Upper lobe of left lung (tissue), 4 donors: ENCODE measurements around the gene C2orf72.

Source experiments
- EP300 ChIP-seq, 4 donors: sonication (generic); formaldehyde crosslinking; IDR thresholded peaks; one replicate each; pipeline ENCODE4 v1.5.1; 2017; ENCODE audit warnings: antibody characterized with exemption in 4 of 4, control low read depth in 2 of 4
- POLR2A ChIP-seq, 4 donors: fragments of 450-650 bp; IDR thresholded peaks; one replicate each; pipeline ENCODE4 v1.5.1; 2016 to 2017; ENCODE audit warnings: antibody characterized with exemption in 4 of 4, mild to moderate bottlenecking in 2 of 4
- POLR2AphosphoS5 ChIP-seq, 2 donors: sonication (generic); formaldehyde crosslinking; IDR thresholded peaks; one replicate each; pipeline ENCODE4 v1.5.1; 2017; ENCODE audit warnings: antibody characterized with exemption in 2 of 2
- TF ChIP-seq, protein P1 (sequence below), 6 experiments: fragments of 450-650 bp in 4 of 6; fragments of 200-600 bp in 2 of 6; sonication (generic) in 2 of 6; IDR thresholded peaks; one replicate each; pipeline ENCODE4 v1.5.1; 2016 to 2019; ENCODE audit warnings: antibody characterized with exemption in 6 of 6

DNA sequence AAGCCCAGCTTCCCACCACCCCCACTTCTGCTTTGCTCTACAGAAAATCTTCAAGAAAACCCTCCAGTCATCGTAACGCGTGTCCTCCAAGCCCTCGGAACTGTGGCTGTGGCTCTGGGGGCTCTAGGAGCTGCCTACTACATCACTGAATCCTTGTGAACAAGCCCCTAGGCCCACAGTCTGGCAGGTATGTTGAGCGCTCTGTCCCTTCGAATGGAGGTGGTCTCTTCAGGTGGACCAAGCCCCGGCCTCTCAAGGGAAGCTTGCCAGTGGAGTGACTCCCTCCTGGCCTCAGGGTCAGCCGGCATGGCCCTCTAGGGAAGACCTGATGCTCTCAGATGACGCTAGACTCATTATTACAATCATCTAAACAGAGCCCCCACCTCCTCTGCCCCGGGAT lies 34.7 kb upstream of the C2orf72 start:
- TF ChIP-seq, protein P1, sequence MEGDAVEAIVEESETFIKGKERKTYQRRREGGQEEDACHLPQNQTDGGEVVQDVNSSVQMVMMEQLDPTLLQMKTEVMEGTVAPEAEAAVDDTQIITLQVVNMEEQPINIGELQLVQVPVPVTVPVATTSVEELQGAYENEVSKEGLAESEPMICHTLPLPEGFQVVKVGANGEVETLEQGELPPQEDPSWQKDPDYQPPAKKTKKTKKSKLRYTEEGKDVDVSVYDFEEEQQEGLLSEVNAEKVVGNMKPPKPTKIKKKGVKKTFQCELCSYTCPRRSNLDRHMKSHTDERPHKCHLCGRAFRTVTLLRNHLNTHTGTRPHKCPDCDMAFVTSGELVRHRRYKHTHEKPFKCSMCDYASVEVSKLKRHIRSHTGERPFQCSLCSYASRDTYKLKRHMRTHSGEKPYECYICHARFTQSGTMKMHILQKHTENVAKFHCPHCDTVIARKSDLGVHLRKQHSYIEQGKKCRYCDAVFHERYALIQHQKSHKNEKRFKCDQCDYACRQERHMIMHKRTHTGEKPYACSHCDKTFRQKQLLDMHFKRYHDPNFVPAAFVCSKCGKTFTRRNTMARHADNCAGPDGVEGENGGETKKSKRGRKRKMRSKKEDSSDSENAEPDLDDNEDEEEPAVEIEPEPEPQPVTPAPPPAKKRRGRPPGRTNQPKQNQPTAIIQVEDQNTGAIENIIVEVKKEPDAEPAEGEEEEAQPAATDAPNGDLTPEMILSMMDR (IDR thresholded peaks at IDR 0.05): no peak
- TF ChIP-seq POLR2A (IDR thresholded peaks at IDR 0.05) (no peak), POLR2AphosphoS5 (IDR thresholded peaks at IDR 0.05) (no peak), EP300 (IDR thresholded peaks at IDR 0.05) (no peak)
